H1 (cell line): ENCODE data around the gene TRIB2. TPM values are rescaled to one million over a fixed set of nuclear protein-coding genes. Genes with fewer than 3 reads are reported as not detected.

Experiments
- CTCF ChIA-PET: fragments of 300-600 bp; sonication (Branson Sonifier 250); formaldehyde crosslinking; loops from one replicate; lab custom pipeline; 2021; ENCODE audit not compliant: partially characterized antibody; lab: Charles Lee
- POLR2A ChIA-PET: fragments of 300-600 bp; sonication (Branson Sonifier 250); formaldehyde crosslinking; loops from one replicate; lab custom pipeline; 2021; ENCODE audit warnings: inconsistent platforms; ENCODE audit not compliant: partially characterized antibody; lab: Charles Lee
- DNase-seq, 2 experiments: peaks; one replicate each; pipeline versions ENCODE4 v3.0.0 to v3.0.0-alpha.2; 2010 to 2022; ENCODE audit warnings: low spot score in 2 of 2, low read depth in 1 of 2, mixed read lengths in 1 of 2
- FAIRE-seq: peaks from 2 replicates; lab custom pipeline; 2011; peaks lifted over from hg19 to GRCh38; lab: Jason Lieb, UNC
- H2AFZ ChIP-seq: 2 replicates; pipeline ENCODE4 v1.8.1; 2012; ENCODE audit warnings: low read length, inconsistent platforms
- H2AK5ac ChIP-seq: 2 replicates; pipeline ENCODE4 v1.6.1; 2013; ENCODE audit warnings: low read depth, low read length
- H2BK120ac ChIP-seq: replicated peaks from 2 replicates; pipeline ENCODE3; 2013; ENCODE audit warnings: low read depth, low read length, inconsistent platforms
- H2BK12ac ChIP-seq: 2 replicates; pipeline ENCODE4 v1.6.1; 2013; ENCODE audit warnings: low read depth, low read length
- H2BK15ac ChIP-seq: 2 replicates; pipeline ENCODE4 v1.6.1; 2013; ENCODE audit warnings: low read length
- H2BK20ac ChIP-seq: 2 replicates; pipeline ENCODE4 v1.6.1; 2013; ENCODE audit warnings: low read length
- H2BK5ac ChIP-seq: 2 replicates; pipeline ENCODE4 v1.6.1; 2013; ENCODE audit warnings: low read depth, low read length
- H3K14ac ChIP-seq: 2 replicates; pipeline ENCODE4 v1.6.1; 2013; ENCODE audit warnings: inconsistent platforms; ENCODE audit not compliant: insufficient read length
- H3K18ac ChIP-seq: 2 replicates; pipeline ENCODE4 v1.6.1; 2013; ENCODE audit warnings: low read length; ENCODE audit errors: extremely low read depth
- H3K23ac ChIP-seq: 2 replicates; pipeline ENCODE4 v1.6.1; 2013; ENCODE audit warnings: inconsistent platforms; ENCODE audit not compliant: insufficient read length
- H3K23me2 ChIP-seq: 2 replicates; pipeline ENCODE4 v1.6.1; 2013; ENCODE audit warnings: low read depth, low read length
- H3K27ac ChIP-seq: 2 replicates; pipeline ENCODE4 v1.6.1; 2011; ENCODE audit warnings: low read depth, low read length, inconsistent platforms
- H3K27me3 ChIP-seq, 4 experiments: replicated peaks in 1 of 4; 1 replicate in 1 of 4; 2 replicates in 3 of 4; pipeline versions ENCODE4 v1.6.1 to v1.8.1; 2011 to 2013; ENCODE audit warnings: low read length in 3 of 4, mild to moderate bottlenecking in 3 of 4, inconsistent platforms in 2 of 4, mixed read lengths in 2 of 4, moderate library complexity in 1 of 4; ENCODE audit not compliant: control insufficient read depth in 3 of 4, insufficient read depth in 3 of 4; ENCODE audit errors: extremely low read depth in 1 of 4
- H3K36me3 ChIP-seq, 4 experiments: 2 replicates each; pipeline versions ENCODE4 v1.6.1 to v1.8.1; 2011 to 2013; ENCODE audit warnings: mild to moderate bottlenecking in 4 of 4, low read length in 3 of 4, moderate library complexity in 2 of 4, control low read depth in 1 of 4, inconsistent platforms in 1 of 4; ENCODE audit not compliant: insufficient read depth in 4 of 4, control insufficient read depth in 2 of 4
- H3K4ac ChIP-seq: replicated peaks from 2 replicates; pipeline ENCODE3; 2013; ENCODE audit warnings: low read length, low read depth, mixed read lengths, inconsistent platforms; ENCODE audit not compliant: insufficient read length
- H3K4me1 ChIP-seq, 4 experiments: replicated peaks in 1 of 4; 1 replicate in 1 of 4; 2 replicates in 3 of 4; pipeline versions ENCODE4 v1.6.1 to v1.8.1; 2011 to 2013; ENCODE audit warnings: low read length in 3 of 4, inconsistent platforms in 2 of 4, mixed read lengths in 1 of 4; ENCODE audit not compliant: insufficient read depth in 4 of 4, control insufficient read depth in 3 of 4
- H3K4me2 ChIP-seq, 2 experiments: 2 replicates each; pipeline versions ENCODE4 v1.6.1 to v1.8.1; 2011 to 2013; ENCODE audit warnings: low read depth in 2 of 2, low read length in 2 of 2, control low read depth in 1 of 2, inconsistent platforms in 1 of 2, mild to moderate bottlenecking in 1 of 2; ENCODE audit not compliant: insufficient read depth in 1 of 2
- H3K4me3 ChIP-seq, 4 experiments: fragments of 200-600, 300-600 bp in 1 of 4; sonication (generic), shearing (Covaris generic), sonication (Bioruptor Twin) in 1 of 4; 2 replicates each; pipeline versions ENCODE4 v1.5.1 to v1.8.1; 2011 to 2016; ENCODE audit warnings: low read length in 4 of 4, low read depth in 3 of 4, control low read depth in 2 of 4, inconsistent platforms in 2 of 4, mild to moderate bottlenecking in 2 of 4, mixed read lengths in 1 of 4, moderate library complexity in 1 of 4; ENCODE audit not compliant: insufficient read depth in 2 of 4; ENCODE audit errors: extremely low read depth in 1 of 4
- H3K56ac ChIP-seq: replicated peaks from 2 replicates; pipeline ENCODE3; 2013; ENCODE audit warnings: low read depth, mild to moderate bottlenecking, mixed read lengths, low read length, inconsistent platforms; ENCODE audit not compliant: insufficient read length
- H3K79me1 ChIP-seq: 2 replicates; pipeline ENCODE4 v1.6.1; 2013; ENCODE audit warnings: low read depth, low read length, control low read depth
- H3K79me2 ChIP-seq, 2 experiments: 2 replicates each; pipeline versions ENCODE4 v1.6.1 to v1.8.1; 2012 to 2013; ENCODE audit warnings: low read length in 2 of 2, mild to moderate bottlenecking in 2 of 2, inconsistent platforms in 1 of 2; ENCODE audit not compliant: insufficient read depth in 2 of 2, control insufficient read depth in 1 of 2
- H3K9ac ChIP-seq, 4 experiments: replicated peaks in 1 of 4; 1 replicate in 1 of 4; 2 replicates in 3 of 4; pipeline versions ENCODE4 v1.6.1 to v1.8.1; 2011 to 2013; ENCODE audit warnings: low read depth in 3 of 4, low read length in 3 of 4, control low read depth in 2 of 4, mild to moderate bottlenecking in 2 of 4, moderate library complexity in 2 of 4, inconsistent platforms in 1 of 4; ENCODE audit errors: extremely low read depth in 1 of 4
- H3K9me3 ChIP-seq, 2 experiments: 2 replicates each; pipeline versions ENCODE4 v1.6.1 to v1.8.1; 2012 to 2013; ENCODE audit warnings: mild to moderate bottlenecking in 2 of 2, moderate library complexity in 2 of 2, control low read depth in 1 of 2, inconsistent platforms in 1 of 2, low read depth in 1 of 2, low read length in 1 of 2, mixed read lengths in 1 of 2; ENCODE audit not compliant: insufficient read depth in 2 of 2
- H4K20me1 ChIP-seq, 2 experiments: replicated peaks in 1 of 2; 2 replicates each; pipeline versions ENCODE3 to v1.8.1; 2011 to 2013; ENCODE audit warnings: inconsistent platforms in 2 of 2, low read length in 2 of 2, mild to moderate bottlenecking in 1 of 2; ENCODE audit not compliant: insufficient read depth in 2 of 2, control insufficient read depth in 1 of 2
- H4K5ac ChIP-seq: 2 replicates; pipeline ENCODE4 v1.6.1; 2013; ENCODE audit warnings: low read length, low read depth, mixed read lengths, inconsistent platforms; ENCODE audit not compliant: insufficient read length
- H4K8ac ChIP-seq: 2 replicates; pipeline ENCODE4 v1.8.0; 2013; ENCODE audit warnings: mild to moderate bottlenecking, moderate library complexity, low read length, inconsistent platforms; ENCODE audit not compliant: insufficient read depth; ENCODE audit errors: extremely low read depth
- H4K91ac ChIP-seq: replicated peaks from 2 replicates; pipeline ENCODE3; 2013; ENCODE audit warnings: low read length, mixed read lengths, inconsistent platforms; ENCODE audit not compliant: insufficient read length
- ATF3 ChIP-seq: IDR thresholded peaks from 2 replicates; pipeline ENCODE4 v1.6.1; 2011; ENCODE audit warnings: low read depth, mild to moderate bottlenecking, low read length; ENCODE audit not compliant: insufficient read depth
- BACH1 ChIP-seq: IDR thresholded peaks from 2 replicates; pipeline ENCODE4 v1.6.1; 2012; ENCODE audit warnings: low read length, improper control_type of control experiment
- CEBPB ChIP-seq: IDR thresholded peaks from 2 replicates; pipeline ENCODE4 v1.6.1; 2012; ENCODE audit warnings: low read depth, low read length
- KDM4A ChIP-seq: IDR thresholded peaks from one replicate; pipeline ENCODE4 v1.7.1; 2012; ENCODE audit warnings: low read depth, mild to moderate bottlenecking, moderate library complexity, low read length, inconsistent platforms; ENCODE audit not compliant: severe bottlenecking
- NANOG ChIP-seq: IDR thresholded peaks from 2 replicates; pipeline ENCODE4 v1.6.1; 2011; ENCODE audit warnings: low read length, low read depth, mild to moderate bottlenecking, inconsistent platforms; ENCODE audit not compliant: insufficient read depth, poor library complexity, severe bottlenecking
- SIRT6 ChIP-seq: IDR thresholded peaks from one replicate; pipeline ENCODE4 v1.7.1; 2012; ENCODE audit warnings: low read length, inconsistent platforms
- SRF ChIP-seq: IDR thresholded peaks from 2 replicates; pipeline ENCODE4 v1.6.1; 2011; ENCODE audit warnings: mild to moderate bottlenecking, low read depth, low read length, moderate library complexity
- TBP ChIP-seq: IDR thresholded peaks from 2 replicates; pipeline ENCODE4 v1.6.1; 2011; ENCODE audit warnings: low read depth, low read length, improper control_type of control experiment
- WGBS, 2 experiments: shearing (Covaris generic) in 1 of 2; methylation state at CpG; one replicate each; pipeline versions ENCODE4 v1.1.6 to v1.1.7; 2013 to 2015; ENCODE audit warnings: low lambda C conversion rate in 2 of 2, mixed read lengths in 2 of 2, inconsistent platforms in 1 of 2, low coverage in 1 of 2, missing lambda C conversion rate in 1 of 2; ENCODE audit not compliant: insufficient replicate concordance in 2 of 2, insufficient coverage in 1 of 2, insufficient read length in 1 of 2; ENCODE audit errors: extremely low coverage in 1 of 2, missing lambda C conversion rate in 1 of 2; 5-methylcytosine and 5-hydroxymethylcytosine counted together
- polyA plus RNA-seq, 7 experiments: library from polyadenylated mRNA; depleted of rRNA in 3 of 7; stranded (reverse) in 5 of 7; unstranded in 2 of 7; fragments of >200 nt in 5 of 7; fragments of 200-250 nt in 2 of 7; gene quantifications; 1 replicate in 5 of 7; 2 replicates in 1 of 7; 4 replicates in 1 of 7; pipeline versions ENCODE4 v1.2.1 to v1.2.3, GENCODE V29; 2011 to 2013; ENCODE audit warnings: missing spikeins in 2 of 7, mixed read lengths in 2 of 7
- total RNA-seq: library from RNA; stranded (reverse); fragmentation: NEBNext Ultra II Directional; extraction: Animal tissue kit (Norgen Biotek cat#: 25700); gene quantifications from 2 replicates; pipeline ENCODE4 v1.2.1, GENCODE V29; 2021

Gene TRIB2
- total and polyA plus RNA-seq, 2 of the 8 experiments (the other 6 are each of a cell fraction or from before 2014, with no cell fraction given), result 40.8 to 57.0 TPM

GRCh38 chr2:12688091-12688490 is 28.6 kb upstream of the TRIB2 start:
- TF ChIP-seq SIRT6, result no peak
- TF ChIP-seq BACH1, result no peak
- TF ChIP-seq TBP, result no peak
- TF ChIP-seq ATF3, result no peak
- TF ChIP-seq NANOG, result no peak
- TF ChIP-seq KDM4A, result no peak
- TF ChIP-seq CEBPB, result no peak
- TF ChIP-seq SRF, result no peak
- TF ChIP-seq, all 59 proteins: peak for 0
- DNase-seq, result no peak
- 87% methylated on average over 4 of the region's 4 CpGs; no CpG with 5 or more reads in 1 of the 2 experiments for WGBS, 2 experiments
- H3K9me3 ChIP-seq, result peaks cover 3 to 16% of the 10 kb centered on the region in 2 experiments
- H3K9ac ChIP-seq, result no peak overlapping the region
- H2BK12ac ChIP-seq, result no peak overlapping the region
- no peak overlapping the region for H2AFZ ChIP-seq
- H4K91ac ChIP-seq, result no peak overlapping the region
- no peak overlapping the region for H2BK120ac ChIP-seq
- no peaks in the 10 kb centered on the region for H3K79me2 ChIP-seq
- no peak for FAIRE-seq
- H3K4me3 ChIP-seq, result no peak overlapping the region
- no peak overlapping the region for H2AK5ac ChIP-seq
- no peak overlapping the region for H3K4ac ChIP-seq
- H3K56ac ChIP-seq, result no peak overlapping the region
- no peaks in the 10 kb centered on the region for H3K36me3 ChIP-seq
- H3K27ac ChIP-seq, result no peak overlapping the region
- ChIA-PET CTCF (interaction anchor here (1.3 kb wide), 1 partner anchor 27 kb away, joined by 5 read pairs; no protein-coding TSS in a partner anchor), POLR2A (no interaction called here)
- no peaks in the 10 kb centered on the region for H3K27me3 ChIP-seq
- H3K18ac ChIP-seq, result no peak overlapping the region
- H2BK15ac ChIP-seq, result no peak overlapping the region
- H3K4me1 ChIP-seq, result peaks cover 6 to 16% (median 11%) of the 10 kb centered on the region in 4 experiments; a peak in 5 of 7 replicates
- no peak overlapping the region for H2BK5ac ChIP-seq
- no peak overlapping the region for H4K8ac ChIP-seq
- H4K5ac ChIP-seq, result no peak overlapping the region
- H3K23me2 ChIP-seq, result no peaks in the 10 kb centered on the region
- no peak overlapping the region for H3K14ac ChIP-seq
- H3K23ac ChIP-seq, result no peak overlapping the region
- H3K79me1 ChIP-seq, result no peaks in the 10 kb centered on the region
- no peak overlapping the region for H3K4me2 ChIP-seq
- H4K20me1 ChIP-seq, result no peaks in the 10 kb centered on the region
- no peak overlapping the region for H2BK20ac ChIP-seq
